Measurements from ENCODE around the gene MOGAT2. TPM values are rescaled to one million over a fixed set of nuclear protein-coding genes. Genes with fewer than 3 reads are reported as not detected.

The MOGAT2 gene
- total RNA-seq, 1 experiment from 2014 or later, result 0.12 TPM

GRCh38 chr11:75766443-75767227 lies 49.0 kb downstream of the MOGAT2 start:
- peaks cover 9 to 17% of the 10 kb centered on the region in 2 experiments for H3K4me1 ChIP-seq (ENCODE audit: control insufficient read depth in 1 of 2, insufficient read depth in 2 of 2, low read length in 2 of 2)
- DNase-seq (ENCODE audit: low read depth, low spot score), result no peak
- ChIA-PET RAD21 (ENCODE audit: low non-redundant PET in 1 of 2, low total read pairs in 2 of 2, uncharacterized antibody in 2 of 2, unreplicated experiment in 2 of 2) (no interaction called here), CTCF (no interaction called here), POLR2A (no interaction called here)
- no peaks in the 10 kb centered on the region for H3K9me3 ChIP-seq (ENCODE audit: control insufficient read depth in 1 of 2, insufficient read depth in 1 of 2, low read depth in 1 of 2, low read length in 2 of 2)
- H4K20me1 ChIP-seq (ENCODE audit: insufficient read depth), result no peaks in the 10 kb centered on the region
- no peak overlapping the region for H3K9ac ChIP-seq (ENCODE audit: low read length)
- H3K27ac ChIP-seq (ENCODE audit: low read depth, low read length), result no peak overlapping the region
- H3K9me2 ChIP-seq (ENCODE audit: insufficient read depth), result no peaks in the 10 kb centered on the region
- no peaks in the 10 kb centered on the region for H3K36me3 ChIP-seq (ENCODE audit: control insufficient read depth in 1 of 2, insufficient read depth in 2 of 2, low read length in 2 of 2)
- peaks cover 6% of the 10 kb centered on the region; the same call in 1 of the 2 replicates for H3K27me3 ChIP-seq (ENCODE audit: insufficient read depth, low read length)
- H3K4me2 ChIP-seq (ENCODE audit: low read length), result no peak overlapping the region
- ATAC-seq, result no peak
- no peak overlapping the region for H3K4me3 ChIP-seq (replicated peaks in 1 of 2; ENCODE audit: low read depth in 1 of 2, low read length in 2 of 2)
- intact Hi-C loops (cut with micrococcal nuclease), result no loop called here
- H2AFZ ChIP-seq (ENCODE audit: low read depth, low read length, poor library complexity, severe bottlenecking), result no peak overlapping the region
- no TSS peak for BruUV-seq (replicated peaks)
- H3K79me2 ChIP-seq (ENCODE audit: insufficient read depth, low read length), result no peaks in the 10 kb centered on the region
- TF ChIP-seq ZFX (IDR thresholded peaks at IDR 0.05) (no peak), MAX (IDR thresholded peaks at IDR 0.05) (no peak), POLR2AphosphoS5 (IDR thresholded peaks at IDR 0.05; ENCODE audit: low read depth, low read length) (no peak), EZH2phosphoT487 (IDR thresholded peaks at IDR 0.05; ENCODE audit: borderline replicate concordance) (no peak), ELF1 (IDR thresholded peaks at IDR 0.05; ENCODE audit: borderline replicate concordance, low read depth) (no peak), SIN3A (IDR thresholded peaks at IDR 0.05; ENCODE audit: low read depth) (no peak), SRF (IDR thresholded peaks at IDR 0.05; ENCODE audit: low read depth) (no peak), JUND (IDR thresholded peaks at IDR 0.05) (no peak), ZBTB33 (IDR thresholded peaks at IDR 0.05; ENCODE audit: extremely low read depth, insufficient replicate concordance, low read length) (no peak), YY1 (IDR thresholded peaks at IDR 0.05; ENCODE audit: extremely low read depth, insufficient replicate concordance, low read depth, low read length) (no peak), EZH2 (IDR thresholded peaks at IDR 0.05) (no peak), EGR1 (IDR thresholded peaks at IDR 0.05; ENCODE audit: low read depth) (no peak), CTCF (IDR thresholded peaks at IDR 0.05 in 2 of 3, conservative IDR thresholded peaks at IDR 0.05 in 1 of 3; ENCODE audit: borderline replicate concordance in 1 of 3, insufficient read depth in 1 of 3, low read depth in 2 of 3, low read length in 2 of 3) (no peak), RAD21 (IDR thresholded peaks at IDR 0.05; ENCODE audit: low read depth) (no peak), POLR2A (IDR thresholded peaks at IDR 0.05; ENCODE audit: borderline replicate concordance, extremely low read depth, insufficient read depth, insufficient read length) (no peak), ATF3 (IDR thresholded peaks at IDR 0.05) (no peak)
